Tibial nerve (tissue), 4 donors: ENCODE measurements around the gene CLIC1.

ENCODE experiments used
- CTCF ChIP-seq, 5 experiments: fragments of 200-600 bp in 3 of 5; fragments of 450-650 bp in 2 of 5; sonication (generic) in 3 of 5; IDR thresholded peaks; one replicate each; pipeline ENCODE4 v1.5.1; 2016 to 2019; ENCODE audit warnings: antibody characterized with exemption in 5 of 5, mild to moderate bottlenecking in 3 of 5, moderate library complexity in 2 of 5
- EP300 ChIP-seq, 2 donors: sonication (generic); formaldehyde crosslinking; IDR thresholded peaks; one replicate each; pipeline ENCODE4 v1.6.1; 2017; ENCODE audit warnings: antibody characterized with exemption in 2 of 2, mild to moderate bottlenecking in 1 of 2
- POLR2A ChIP-seq, 2 donors: fragments of 450-650 bp; IDR thresholded peaks; one replicate each; pipeline ENCODE4 v1.6.1; 2017; ENCODE audit warnings: antibody characterized with exemption in 2 of 2, mild to moderate bottlenecking in 2 of 2, moderate library complexity in 2 of 2

DNA sequence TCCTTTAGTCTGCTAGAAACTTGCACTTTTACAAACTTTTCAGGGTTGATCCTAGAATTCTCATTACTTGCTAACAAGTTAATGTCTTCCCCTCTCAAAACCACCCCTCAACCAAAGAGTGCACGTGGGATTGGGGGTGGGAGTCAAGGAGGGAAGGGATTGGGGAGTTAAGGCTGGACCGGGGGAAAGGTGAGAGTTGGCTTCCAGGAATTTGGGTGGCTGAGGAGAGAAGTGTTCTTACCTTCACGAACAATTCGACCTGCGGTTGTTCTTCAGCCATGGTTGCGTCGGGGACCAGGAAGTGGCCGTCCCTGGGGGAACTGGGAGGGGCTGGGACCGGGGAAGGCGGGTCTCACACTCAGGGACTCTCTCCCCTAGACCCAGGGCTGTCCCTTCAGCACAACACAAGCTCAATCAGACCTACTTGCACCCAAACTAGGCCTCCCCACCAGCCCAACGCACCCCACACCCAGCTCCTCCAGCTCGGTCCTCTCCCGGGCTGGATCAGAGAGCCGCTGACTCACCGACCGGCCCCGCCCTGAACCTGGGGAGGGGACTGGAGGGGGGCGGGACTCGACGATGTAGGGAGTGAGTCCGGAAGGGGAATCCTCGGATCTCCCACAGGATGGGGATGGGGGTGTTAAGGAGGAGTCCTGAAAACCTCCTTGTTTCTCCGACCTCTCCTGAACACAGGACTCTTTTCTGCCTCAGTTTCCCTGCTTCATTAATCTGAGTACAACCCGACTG, at the start of gene CLIC1:
- TF ChIP-seq CTCF (IDR thresholded peaks at IDR 0.05) (no peak), POLR2A (IDR thresholded peaks at IDR 0.05) (peak; percentile 92 to 95), EP300 (IDR thresholded peaks at IDR 0.05) (peak in 1 of 2 donors; percentile 97)
